H1 (cell line): ENCODE data around the gene LILRB3. TPM values are rescaled to one million over a fixed set of nuclear protein-coding genes. Genes with fewer than 3 reads are reported as not detected.

Experiments used
- BRCA1 ChIP-seq: IDR thresholded peaks from 2 replicates; pipeline ENCODE4 v1.6.1; 2012; ENCODE audit warnings: low read depth, low read length, improper control_type of control experiment
- CBX8 ChIP-seq: fragments of 300-800, 300-1000 bp; sonication (generic); IDR thresholded peaks from 2 replicates; pipeline ENCODE4 v1.7.1; 2016; ENCODE audit warnings: low read depth, low read length, borderline replicate concordance
- CEBPB ChIP-seq: IDR thresholded peaks from 2 replicates; pipeline ENCODE4 v1.6.1; 2012; ENCODE audit warnings: low read depth, low read length
- CTBP2 ChIP-seq: IDR thresholded peaks from 2 replicates; pipeline ENCODE4 v1.7.0; 2011; ENCODE audit warnings: borderline replicate concordance, mild to moderate bottlenecking, moderate library complexity, mixed read lengths, low read length; ENCODE audit not compliant: insufficient read depth, insufficient read length
- E2F6 ChIP-seq: IDR thresholded peaks from 2 replicates; pipeline ENCODE4 v1.6.1; 2012; ENCODE audit warnings: inconsistent platforms
- GABPA ChIP-seq: IDR thresholded peaks from 2 replicates; pipeline ENCODE4 v1.6.1; 2011; ENCODE audit warnings: mild to moderate bottlenecking, low read length, moderate library complexity, borderline replicate concordance; ENCODE audit not compliant: insufficient read depth
- KDM4A ChIP-seq: IDR thresholded peaks from one replicate; pipeline ENCODE4 v1.7.1; 2012; ENCODE audit warnings: low read depth, mild to moderate bottlenecking, moderate library complexity, low read length, inconsistent platforms; ENCODE audit not compliant: severe bottlenecking
- KDM5A ChIP-seq: fragments of 200-600 bp; IDR thresholded peaks from 2 replicates; pipeline ENCODE4 v1.7.1; 2012; ENCODE audit warnings: mild to moderate bottlenecking, low read length, inconsistent platforms, mixed read lengths
- NRF1 ChIP-seq: IDR thresholded peaks from 2 replicates; pipeline ENCODE4 v1.6.1; 2011; ENCODE audit warnings: mild to moderate bottlenecking, low read depth, low read length, improper control_type of control experiment
- PHF8 ChIP-seq: fragments of 200-600 bp; sonication (generic); conservative IDR thresholded peaks from 2 replicates; pipeline ENCODE4 v1.7.1; 2012; ENCODE audit warnings: low read depth, mild to moderate bottlenecking, inconsistent platforms, low read length, moderate library complexity
- POU5F1 ChIP-seq: IDR thresholded peaks from 2 replicates; pipeline ENCODE4 v1.6.1; 2011; ENCODE audit warnings: low read depth, mild to moderate bottlenecking, low read length, moderate library complexity
- RAD21 ChIP-seq, 2 experiments: IDR thresholded peaks in 1 of 2; conservative IDR thresholded peaks in 1 of 2; 2 replicates each; pipeline ENCODE4 v1.6.1; 2011; ENCODE audit warnings: low read depth in 2 of 2, low read length in 2 of 2, improper control_type of control experiment in 1 of 2, inconsistent platforms in 1 of 2, mild to moderate bottlenecking in 1 of 2, moderate library complexity in 1 of 2
- RBBP5 ChIP-seq: IDR thresholded peaks from 2 replicates; pipeline ENCODE4 v1.7.1; 2012; ENCODE audit warnings: low read depth, mild to moderate bottlenecking, inconsistent platforms, low read length, moderate library complexity, borderline replicate concordance
- RFX5 ChIP-seq: IDR thresholded peaks from 2 replicates; pipeline ENCODE4 v1.6.1; 2011; ENCODE audit warnings: low read depth, low read length, improper control_type of control experiment, borderline replicate concordance
- SAP30 ChIP-seq: fragments of 300-600 bp; sonication (generic); IDR thresholded peaks from 2 replicates; pipeline ENCODE4 v1.7.1; 2012; ENCODE audit warnings: low read length, moderate library complexity, mild to moderate bottlenecking, inconsistent platforms; ENCODE audit not compliant: insufficient read depth, insufficient replicate concordance
- SIRT6 ChIP-seq: IDR thresholded peaks from one replicate; pipeline ENCODE4 v1.7.1; 2012; ENCODE audit warnings: low read length, inconsistent platforms
- SP1 ChIP-seq: IDR thresholded peaks from 2 replicates; pipeline ENCODE4 v1.6.1; 2011; ENCODE audit warnings: low read depth, low read length
- SP2 ChIP-seq: IDR thresholded peaks from 2 replicates; pipeline ENCODE4 v1.6.1; 2012; ENCODE audit warnings: mild to moderate bottlenecking, low read length, inconsistent platforms
- SRF ChIP-seq: IDR thresholded peaks from 2 replicates; pipeline ENCODE4 v1.6.1; 2011; ENCODE audit warnings: mild to moderate bottlenecking, low read depth, low read length, moderate library complexity
- TEAD4 ChIP-seq: IDR thresholded peaks from 2 replicates; pipeline ENCODE4 v1.6.1; 2012; ENCODE audit warnings: low read depth, low read length, inconsistent platforms, mixed read lengths
- polyA plus RNA-seq, 7 experiments: library from polyadenylated mRNA; depleted of rRNA in 3 of 7; stranded (reverse) in 5 of 7; unstranded in 2 of 7; fragments of >200 nt in 5 of 7; fragments of 200-250 nt in 2 of 7; gene quantifications; 1 replicate in 5 of 7; 2 replicates in 1 of 7; 4 replicates in 1 of 7; pipeline versions ENCODE4 v1.2.1 to v1.2.3, GENCODE V29; 2011 to 2013; ENCODE audit warnings: missing spikeins in 2 of 7, mixed read lengths in 2 of 7
- total RNA-seq: library from RNA; stranded (reverse); fragmentation: NEBNext Ultra II Directional; extraction: Animal tissue kit (Norgen Biotek cat#: 25700); gene quantifications from 2 replicates; pipeline ENCODE4 v1.2.1, GENCODE V29; 2021
- TF ChIP-seq, protein P1 (sequence below), 3 experiments: IDR thresholded peaks; 1 replicate in 2 of 3; 2 replicates in 1 of 3; pipeline versions ENCODE4 v1.5.1 to v1.6.1; 2011; ENCODE audit warnings: low read length in 3 of 3, mild to moderate bottlenecking in 3 of 3, inconsistent platforms in 2 of 3, low read depth in 1 of 3, moderate library complexity in 1 of 3; ENCODE audit not compliant: insufficient read depth in 1 of 3; ENCODE audit errors: control extremely low read depth in 1 of 3

LILRB3 gene
- total and polyA plus RNA-seq, 2 of the 8 experiments (the other 6 are each of a cell fraction or from before 2014, with no cell fraction given): not detected

DNA sequence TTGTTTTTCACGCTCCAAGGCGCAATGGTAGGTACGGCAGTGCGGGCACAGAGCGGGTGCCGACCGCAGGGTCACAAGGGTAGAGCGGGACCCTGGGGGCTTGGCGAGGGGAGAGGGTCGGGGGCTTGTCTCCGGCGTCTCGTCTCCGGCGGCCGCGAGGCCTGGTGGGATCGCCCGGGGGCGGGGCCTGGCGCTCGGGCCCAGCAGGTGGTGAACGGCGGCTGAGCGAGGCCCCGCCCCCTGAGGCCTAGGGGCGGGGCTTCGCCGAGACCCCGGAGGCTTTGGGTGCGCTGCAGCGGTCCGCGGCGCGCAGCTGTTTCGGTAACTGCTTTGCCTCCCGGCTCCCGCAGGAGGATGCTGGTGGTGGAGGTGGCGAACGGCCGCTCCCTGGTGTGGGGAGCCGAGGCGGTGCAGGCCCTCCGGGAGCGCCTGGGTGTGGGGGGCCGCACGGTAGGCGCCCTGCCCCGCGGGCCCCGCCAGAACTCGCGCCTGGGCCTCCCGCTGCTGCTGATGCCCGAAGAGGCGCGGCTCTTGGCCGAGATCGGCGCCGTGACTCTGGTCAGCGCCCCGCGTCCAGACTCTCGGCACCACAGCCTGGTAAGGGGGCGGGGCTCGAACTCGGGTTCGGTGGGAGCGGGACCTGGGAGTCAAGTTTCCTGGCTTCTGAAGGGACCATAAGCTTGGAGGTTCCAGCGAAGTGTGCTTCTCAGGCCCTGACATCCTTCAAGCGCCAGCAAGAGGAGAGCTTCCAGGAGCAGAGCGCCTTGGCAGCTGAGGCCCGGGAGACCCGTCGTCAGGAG, 31.6 kb downstream of the LILRB3 start, which contains the start of gene TSEN34 (continued):
- TF ChIP-seq SP2 (no peak), KDM5A (0 out of 2 replicates have a peak, but pooled peaks have one; percentile 27), SP1 (no peak; the same call in 1 of the 2 replicates), SRF (no peak), PHF8 (peak; percentile 81), BRCA1 (no peak), E2F6 (0 out of 2 replicates have a peak, but pooled peaks have one; percentile 3), SAP30 (no peak), KDM4A (peak; percentile 84), CBX8 (no peak), GABPA (no peak), RBBP5 (no peak), RAD21 (IDR thresholded peaks at IDR 0.05 in 1 of 2, conservative IDR thresholded peaks at IDR 0.05 in 1 of 2; ENCODE audit: low read depth in 2 of 2, low read length in 2 of 2) (no peak), CEBPB (no peak), SIRT6 (no peak), TEAD4 (no peak), CTBP2 (no peak), RFX5 (no peak), POU5F1 (no peak), NRF1 (no peak)
- TF ChIP-seq, protein P1, sequence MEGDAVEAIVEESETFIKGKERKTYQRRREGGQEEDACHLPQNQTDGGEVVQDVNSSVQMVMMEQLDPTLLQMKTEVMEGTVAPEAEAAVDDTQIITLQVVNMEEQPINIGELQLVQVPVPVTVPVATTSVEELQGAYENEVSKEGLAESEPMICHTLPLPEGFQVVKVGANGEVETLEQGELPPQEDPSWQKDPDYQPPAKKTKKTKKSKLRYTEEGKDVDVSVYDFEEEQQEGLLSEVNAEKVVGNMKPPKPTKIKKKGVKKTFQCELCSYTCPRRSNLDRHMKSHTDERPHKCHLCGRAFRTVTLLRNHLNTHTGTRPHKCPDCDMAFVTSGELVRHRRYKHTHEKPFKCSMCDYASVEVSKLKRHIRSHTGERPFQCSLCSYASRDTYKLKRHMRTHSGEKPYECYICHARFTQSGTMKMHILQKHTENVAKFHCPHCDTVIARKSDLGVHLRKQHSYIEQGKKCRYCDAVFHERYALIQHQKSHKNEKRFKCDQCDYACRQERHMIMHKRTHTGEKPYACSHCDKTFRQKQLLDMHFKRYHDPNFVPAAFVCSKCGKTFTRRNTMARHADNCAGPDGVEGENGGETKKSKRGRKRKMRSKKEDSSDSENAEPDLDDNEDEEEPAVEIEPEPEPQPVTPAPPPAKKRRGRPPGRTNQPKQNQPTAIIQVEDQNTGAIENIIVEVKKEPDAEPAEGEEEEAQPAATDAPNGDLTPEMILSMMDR (IDR thresholded peaks at IDR 0.05; ENCODE audit: control extremely low read depth in 1 of 3, insufficient read depth in 1 of 3, low read depth in 1 of 3, low read length in 3 of 3): no peak
